ENCODE data around the gene CACUL1. TPM values are rescaled to one million over a fixed set of nuclear protein-coding genes. Genes with fewer than 3 reads are reported as not detected.
A peak's percentile ranks its signal among the peaks of the same experiment; 100 is the strongest.
"Not testable (repeated sequence)": the region's sequence is repeated elsewhere in the genome, so short reads cannot be mapped to it uniquely, and the experiment has no call there.

The CACUL1 gene
- total and polyA plus RNA-seq, 4 experiments from 2014 or later: 14.9 to 32.3 (median 31.3) TPM

DNA sequence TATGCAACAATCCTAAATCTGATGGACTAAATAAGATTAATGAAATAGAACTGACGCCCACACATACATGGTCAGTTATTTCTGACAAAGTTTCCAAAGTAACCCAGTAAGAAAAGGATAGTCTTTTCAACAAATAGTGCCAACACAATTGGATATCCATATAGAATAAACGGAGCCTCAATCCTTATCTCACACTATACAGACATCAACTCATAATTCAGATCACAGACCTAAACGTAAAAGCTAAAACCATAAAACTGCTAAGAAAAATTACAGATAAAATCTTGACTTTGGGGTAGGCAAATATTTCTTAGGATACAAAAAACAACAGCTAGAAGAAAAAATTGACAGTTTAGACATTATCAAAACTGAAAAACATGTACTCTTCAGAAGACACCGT, 8.5 kb downstream of the CACUL1 start:
- CTCF ChIA-PET (ENCODE audit: partially characterized antibody): interaction anchor here (0.8 kb wide), 1 partner anchor 13 kb away, joined by 4 read pairs; no protein-coding TSS in a partner anchor
- H3K36me3 ChIP-seq (ENCODE audit: insufficient read depth, low read length): no peaks in the 10 kb centered on the region
- Mint-ChIP-seq H3K27ac (peak overlapping the region in 2 of 7 donors; percentile 11 to 18), H3K9me3 (peaks cover 0 to 1% (median 0%) of the 10 kb centered on the region in 8 donors), H3K4me1 (peaks cover 49 to 89% (median 67%) of the 10 kb centered on the region in 4 donors), H3K27me3 (no peaks in the 10 kb centered on the region), H3K4me3 (peak overlapping the region in 1 of 8 donors; percentile 30), H3K36me3 (peaks cover 7 to 28% of the 10 kb centered on the region in 2 donors)
- H3K27me3 ChIP-seq (ENCODE audit: insufficient read depth, low read length): no peaks in the 10 kb centered on the region
- DNase-seq: no peak
- no peak overlapping the region for H3K4me3 ChIP-seq (ENCODE audit: low read length in 2 of 2)
- POLR2A ChIA-PET (ENCODE audit: partially characterized antibody): no interaction called here
- H3K9me3 ChIP-seq (ENCODE audit: control insufficient read depth in 1 of 2, low read length in 2 of 2): no peaks in the 10 kb centered on the region
- H3K27ac ChIP-seq (ENCODE audit: low read depth, low read length): no peak overlapping the region
- peaks cover 55% of the 10 kb centered on the region for H3K4me1 ChIP-seq (ENCODE audit: insufficient read depth, low read length)
- intact Hi-C loops (cut with micrococcal nuclease): no loop called here

DNA sequence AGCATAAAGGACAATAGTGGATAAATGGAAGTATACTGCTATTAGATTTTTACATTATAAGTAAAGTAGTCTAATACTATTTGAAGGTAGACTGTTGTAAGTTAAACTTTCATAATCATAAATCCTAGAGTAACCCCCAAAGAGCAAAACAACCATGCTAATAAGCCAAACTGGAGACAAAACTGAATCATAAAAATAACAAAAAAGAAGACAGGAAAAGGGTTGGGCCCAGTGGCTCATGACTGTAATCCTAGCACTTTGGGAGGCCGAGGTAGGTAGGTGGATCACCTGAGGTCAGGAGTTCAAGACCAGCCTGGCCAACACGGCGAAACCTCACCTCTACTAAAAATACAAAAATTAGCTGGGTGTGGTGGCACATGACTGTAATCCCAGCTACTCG, 9.7 kb downstream of the CACUL1 start:
- no peak overlapping the region for H3K4me3 ChIP-seq (ENCODE audit: low read length in 2 of 2)
- intact Hi-C loops (cut with micrococcal nuclease): no loop called here
- ChIA-PET CTCF (ENCODE audit: partially characterized antibody) (interaction anchor here (0.6 kb wide), 1 partner anchor 177 kb away, joined by 4 read pairs; no protein-coding TSS in a partner anchor), POLR2A (ENCODE audit: partially characterized antibody) (no interaction called here)
- H3K36me3 ChIP-seq (ENCODE audit: insufficient read depth, low read length): no peaks in the 10 kb centered on the region
- peaks cover 7 to 28% of the 10 kb centered on the region in 2 donors for H3K36me3 Mint-ChIP-seq
- peaks cover 52% of the 10 kb centered on the region for H3K4me1 ChIP-seq (ENCODE audit: insufficient read depth, low read length)
- no peak for DNase-seq
- peaks cover 0 to 1% (median 0%) of the 10 kb centered on the region in 8 donors for H3K9me3 Mint-ChIP-seq
- H3K27me3 Mint-ChIP-seq: no peaks in the 10 kb centered on the region
- H3K9me3 ChIP-seq (ENCODE audit: control insufficient read depth in 1 of 2, low read length in 2 of 2): no peaks in the 10 kb centered on the region
- H3K4me3 Mint-ChIP-seq: peak overlapping the region in 1 of 8 donors; percentile 22
- H3K4me1 Mint-ChIP-seq: peaks cover 45 to 88% (median 61%) of the 10 kb centered on the region in 4 donors
- H3K27ac Mint-ChIP-seq: no peak overlapping the region
- H3K27ac ChIP-seq (ENCODE audit: low read depth, low read length): no peak overlapping the region
- H3K27me3 ChIP-seq (ENCODE audit: insufficient read depth, low read length): no peaks in the 10 kb centered on the region

DNA sequence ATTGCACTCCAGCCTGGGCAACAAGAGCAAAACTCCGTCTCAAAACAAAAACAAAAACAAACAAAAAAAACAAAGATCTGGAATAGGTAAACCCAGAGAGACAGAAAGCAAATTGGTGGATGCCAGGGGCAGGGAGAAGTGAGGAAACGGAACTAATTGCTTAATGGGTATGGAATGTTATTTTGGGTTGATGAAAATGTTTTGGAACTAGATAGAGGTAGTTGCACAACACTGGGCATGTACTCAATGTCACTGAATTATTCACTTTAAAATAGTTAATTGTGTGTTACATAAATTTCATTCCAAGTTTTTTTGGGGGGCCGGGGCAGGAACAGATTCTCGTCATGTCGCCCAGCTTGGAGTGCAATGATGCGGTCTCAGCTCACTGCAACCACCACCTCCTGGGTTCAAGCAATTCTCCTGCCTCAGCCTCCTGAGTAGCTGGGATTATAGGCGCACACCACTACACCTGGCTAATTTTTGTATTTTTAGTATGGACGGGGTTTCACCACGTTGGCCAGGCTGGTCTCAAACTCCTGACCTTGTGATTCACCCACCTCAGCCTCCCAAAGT, 10.3 kb downstream of the CACUL1 start:
- Mint-ChIP-seq H3K36me3 (peaks cover 7 to 28% of the 10 kb centered on the region in 2 donors), H3K4me1 (peaks cover 45 to 88% (median 60%) of the 10 kb centered on the region in 4 donors), H3K4me3 (peak overlapping the region in 3 of 8 donors; percentile 11 to 49 (median 15))
- H3K36me3 ChIP-seq (ENCODE audit: insufficient read depth, low read length); H3K27ac Mint-ChIP-seq; H3K4me3 ChIP-seq (ENCODE audit: low read length in 2 of 2); H3K27me3 ChIP-seq (ENCODE audit: insufficient read depth, low read length); POLR2A ChIA-PET (ENCODE audit: partially characterized antibody); H3K9me3 ChIP-seq (ENCODE audit: control insufficient read depth in 1 of 2, low read length in 2 of 2); H3K9me3 Mint-ChIP-seq; H3K27me3 Mint-ChIP-seq; DNase-seq; H3K27ac ChIP-seq (ENCODE audit: low read depth, low read length); intact Hi-C loops (cut with micrococcal nuclease): not testable (repeated sequence)
- CTCF ChIA-PET (ENCODE audit: partially characterized antibody): interaction anchor here (0.6 kb wide), 1 partner anchor 176 kb away, joined by 4 read pairs; no protein-coding TSS in a partner anchor
- peaks cover 50% of the 10 kb centered on the region for H3K4me1 ChIP-seq (ENCODE audit: insufficient read depth, low read length)

DNA sequence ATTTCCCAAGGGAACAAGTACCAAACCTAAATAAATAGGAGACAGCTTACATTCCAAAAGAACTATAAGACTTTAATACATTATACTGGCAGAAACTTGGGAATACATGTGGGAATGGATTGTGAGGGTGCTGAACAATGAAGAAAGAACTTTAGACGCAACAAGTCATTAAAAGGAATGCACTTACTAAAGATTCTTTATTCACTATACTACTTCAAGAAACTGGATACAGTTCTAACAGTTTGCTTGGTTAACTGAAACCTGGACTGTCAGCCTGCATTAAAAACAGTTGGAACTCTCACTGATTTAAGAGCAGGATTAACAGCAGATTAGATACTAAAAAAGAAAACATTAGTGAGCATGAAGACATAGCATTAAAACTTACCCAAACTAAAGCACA, 12.0 kb downstream of the CACUL1 start:
- intact Hi-C loops (cut with micrococcal nuclease): no loop called here
- Histone ChIP-seq H3K9me3 (ENCODE audit: control insufficient read depth in 1 of 2, low read length in 2 of 2) (no peaks in the 10 kb centered on the region), H3K36me3 (ENCODE audit: insufficient read depth, low read length) (no peaks in the 10 kb centered on the region), H3K27ac (ENCODE audit: low read depth, low read length) (no peak overlapping the region), H3K27me3 (ENCODE audit: insufficient read depth, low read length) (no peaks in the 10 kb centered on the region), H3K4me1 (ENCODE audit: insufficient read depth, low read length) (peaks cover 44% of the 10 kb centered on the region), H3K4me3 (ENCODE audit: low read length in 2 of 2) (no peak overlapping the region)
- POLR2A ChIA-PET (ENCODE audit: partially characterized antibody): no interaction called here
- Mint-ChIP-seq H3K4me1 (peaks cover 46 to 87% (median 61%) of the 10 kb centered on the region in 4 donors), H3K27ac (peak overlapping the region in 4 of 7 donors; percentile 4 to 56 (median 36)), H3K36me3 (peaks cover 4 to 19% of the 10 kb centered on the region in 2 donors), H3K27me3 (no peaks in the 10 kb centered on the region), H3K4me3 (no peak overlapping the region), H3K9me3 (peaks cover 0 to 1% (median 0%) of the 10 kb centered on the region in 8 donors)
- CTCF ChIA-PET (ENCODE audit: partially characterized antibody): no interaction called here
- DNase-seq: no peak

DNA sequence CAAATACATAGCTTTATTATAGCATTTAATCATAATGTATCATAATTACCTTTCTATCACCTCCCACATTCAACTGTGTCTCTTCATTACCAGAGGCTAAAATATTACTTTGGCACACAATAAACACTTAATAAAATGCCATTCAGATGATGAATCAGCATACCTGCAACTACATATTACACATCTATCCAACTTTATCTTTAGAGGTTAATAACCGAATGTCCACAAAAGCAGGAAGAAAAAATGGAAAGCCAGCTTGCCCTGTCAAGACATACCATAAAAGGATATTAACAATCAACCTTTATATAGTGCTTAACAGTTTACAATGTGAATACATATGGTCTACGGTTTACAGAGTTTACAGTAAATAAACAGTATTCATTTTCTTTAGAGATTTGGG, 12.7 kb downstream of the CACUL1 start:
- CTCF ChIA-PET (ENCODE audit: partially characterized antibody): no interaction called here
- H3K4me1 Mint-ChIP-seq: peaks cover 47 to 87% (median 62%) of the 10 kb centered on the region in 4 donors

DNA sequence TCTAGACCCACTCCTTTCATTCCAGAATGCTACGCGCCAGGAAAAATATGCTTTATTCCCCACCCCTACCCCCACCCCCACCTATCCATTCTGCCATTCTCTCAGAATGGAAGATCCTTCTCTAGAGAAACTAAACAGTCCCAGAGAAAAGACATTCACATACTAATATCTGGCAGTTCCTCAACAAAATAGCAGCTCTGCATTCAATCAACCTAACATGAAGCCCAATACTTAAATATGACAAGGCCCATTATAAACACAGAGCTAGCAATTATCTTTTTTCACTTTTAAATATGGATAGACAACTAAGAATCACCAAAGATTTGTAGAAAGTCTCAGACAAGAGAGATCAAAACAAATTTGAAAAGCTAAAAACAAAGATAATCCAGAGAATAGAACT, 16.4 kb downstream of the CACUL1 start:
- H3K27ac Mint-ChIP-seq: no peak overlapping the region
- H3K27me3 Mint-ChIP-seq: no peaks in the 10 kb centered on the region
- peaks cover 0 to 3% of the 10 kb centered on the region in 2 donors for H3K36me3 Mint-ChIP-seq
- Histone ChIP-seq H3K27ac (ENCODE audit: low read depth, low read length) (no peak overlapping the region), H3K27me3 (ENCODE audit: insufficient read depth, low read length) (no peaks in the 10 kb centered on the region), H3K9me3 (ENCODE audit: control insufficient read depth in 1 of 2, low read length in 2 of 2) (no peaks in the 10 kb centered on the region), H3K36me3 (ENCODE audit: insufficient read depth, low read length) (no peaks in the 10 kb centered on the region), H3K4me3 (ENCODE audit: low read length in 2 of 2) (no peak overlapping the region), H3K4me1 (ENCODE audit: insufficient read depth, low read length) (peaks cover 53% of the 10 kb centered on the region)
- H3K9me3 Mint-ChIP-seq: peaks cover 0 to 1% (median 0%) of the 10 kb centered on the region in 8 donors
- intact Hi-C loops (cut with micrococcal nuclease): no loop called here
- no peak for DNase-seq
- ChIA-PET CTCF (ENCODE audit: partially characterized antibody) (interaction anchor here (0.7 to 2.2 kb wide), 3 partner anchors 14 to 16 kb away, joined by 3 to 7 read pairs (median 3); partner anchors contain the start of gene CACUL1), POLR2A (ENCODE audit: partially characterized antibody) (no interaction called here)
- peaks cover 54 to 88% (median 72%) of the 10 kb centered on the region in 4 donors for H3K4me1 Mint-ChIP-seq
- no peak overlapping the region for H3K4me3 Mint-ChIP-seq

More for the DNA sequence above, 12.7 kb downstream of the CACUL1 start:
- Histone ChIP-seq H3K27me3 (ENCODE audit: insufficient read depth, low read length) (no peaks in the 10 kb centered on the region), H3K9me3 (ENCODE audit: control insufficient read depth in 1 of 2, low read length in 2 of 2) (no peaks in the 10 kb centered on the region), H3K27ac (ENCODE audit: low read depth, low read length) (no peak overlapping the region), H3K4me1 (ENCODE audit: insufficient read depth, low read length) (peaks cover 38% of the 10 kb centered on the region), H3K36me3 (ENCODE audit: insufficient read depth, low read length) (no peaks in the 10 kb centered on the region), H3K4me3 (ENCODE audit: low read length in 2 of 2) (no peak overlapping the region)
- Mint-ChIP-seq H3K9me3 (peaks cover 0 to 1% (median 0%) of the 10 kb centered on the region in 8 donors), H3K4me3 (no peak overlapping the region), H3K27me3 (no peaks in the 10 kb centered on the region), H3K36me3 (peaks cover 4 to 13% of the 10 kb centered on the region in 2 donors), H3K27ac (peak overlapping the region in 2 of 7 donors; percentile 1 to 18)
- no peak for DNase-seq
- POLR2A ChIA-PET (ENCODE audit: partially characterized antibody): no interaction called here
- intact Hi-C loops (cut with micrococcal nuclease): no loop called here

DNA sequence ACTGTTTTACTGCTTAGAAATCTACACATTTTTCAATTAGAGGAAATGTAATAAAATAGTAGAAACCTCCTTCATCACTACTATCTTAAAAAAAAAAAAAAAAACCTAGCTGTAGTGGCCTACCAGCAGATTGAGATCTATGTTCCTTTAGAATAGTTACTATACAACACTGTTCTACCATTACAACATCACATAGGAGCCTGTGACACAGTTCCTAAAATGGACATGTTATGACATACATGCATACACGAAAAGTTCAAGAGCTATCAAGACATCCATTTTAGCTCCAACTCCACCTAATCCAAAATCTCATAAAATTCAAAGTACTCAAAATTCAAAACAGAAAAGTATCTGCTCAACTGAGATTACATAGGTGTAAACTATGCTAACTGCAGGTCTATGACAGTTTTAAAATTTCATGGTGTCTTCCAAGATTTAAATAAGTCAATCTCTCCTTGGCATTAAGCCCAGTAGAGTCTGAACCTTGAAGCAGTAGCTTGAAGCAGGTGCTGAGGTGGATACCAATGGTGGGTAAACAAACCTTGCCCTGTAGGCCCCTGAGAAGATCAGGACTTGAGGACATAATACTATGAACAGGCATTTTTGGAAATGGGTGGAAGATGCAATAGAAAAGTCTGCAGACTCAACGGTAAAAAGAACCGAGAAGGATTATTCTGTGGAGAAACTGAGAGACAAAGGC, 17.0 kb downstream of the CACUL1 start:
- intact Hi-C loops (cut with micrococcal nuclease): no loop called here
- H3K4me3 Mint-ChIP-seq: no peak overlapping the region
- CTCF ChIA-PET (ENCODE audit: partially characterized antibody): interaction anchor here (1.0 to 2.2 kb wide), 2 partner anchors 13 to 17 kb away, joined by 3 to 7 read pairs; partner anchors contain the start of gene CACUL1
- H3K27ac Mint-ChIP-seq: peak overlapping the region in 3 of 7 donors; percentile 0 to 84 (median 53)
- DNase-seq: no peak
- peaks cover 58% of the 10 kb centered on the region for H3K4me1 ChIP-seq (ENCODE audit: insufficient read depth, low read length)
- H3K27me3 ChIP-seq (ENCODE audit: insufficient read depth, low read length): no peaks in the 10 kb centered on the region
- H3K4me1 Mint-ChIP-seq: peaks cover 59 to 91% (median 74%) of the 10 kb centered on the region in 4 donors
- H3K36me3 Mint-ChIP-seq: peaks cover 0 to under 1% of the 10 kb centered on the region in 2 donors
- H3K4me3 ChIP-seq (ENCODE audit: low read length in 2 of 2): no peak overlapping the region
- H3K36me3 ChIP-seq (ENCODE audit: insufficient read depth, low read length): no peaks in the 10 kb centered on the region
- no peak overlapping the region for H3K27ac ChIP-seq (ENCODE audit: low read depth, low read length)
- H3K9me3 ChIP-seq (ENCODE audit: control insufficient read depth in 1 of 2, low read length in 2 of 2): no peaks in the 10 kb centered on the region
- no peaks in the 10 kb centered on the region for H3K27me3 Mint-ChIP-seq
- POLR2A ChIA-PET (ENCODE audit: partially characterized antibody): no interaction called here
- peaks cover 0 to 1% (median 0%) of the 10 kb centered on the region in 8 donors for H3K9me3 Mint-ChIP-seq
